Stimulated activated CD4-positive, alpha-beta T cell treated with anti-CD3 and anti-CD28 coated beads, Interleukin-1b, Interleukin-23, amount 100 ng/mL, for 4 hours (primary cell): ENCODE data around the gene CUBN.

Experiments
- DNase-seq, 2 donors: peaks; one replicate each; pipeline ENCODE4 v3.0.0-alpha.2; 2020; ENCODE audit warnings: low read depth in 2 of 2

The CUBN gene

DNA sequence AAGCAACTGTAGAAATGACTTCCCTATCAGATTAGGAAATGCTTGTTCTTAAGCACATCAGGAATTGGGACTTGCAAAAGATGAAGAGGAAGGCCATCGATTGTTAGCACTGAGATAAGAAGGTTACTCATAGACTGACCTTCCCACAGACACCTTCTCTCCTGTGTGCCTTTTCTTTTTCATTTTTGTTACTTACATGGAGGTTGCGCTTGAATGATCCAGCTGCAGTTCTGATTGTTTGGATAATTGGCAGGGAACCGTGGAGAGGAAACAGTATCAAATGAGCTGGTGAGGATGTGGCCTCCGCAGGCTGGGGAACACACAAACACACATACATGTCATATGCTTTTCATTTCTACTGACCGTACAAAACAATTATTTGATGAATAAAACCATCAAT lies 177.5 kb downstream of the CUBN start:
- DNase-seq: no peak

DNA sequence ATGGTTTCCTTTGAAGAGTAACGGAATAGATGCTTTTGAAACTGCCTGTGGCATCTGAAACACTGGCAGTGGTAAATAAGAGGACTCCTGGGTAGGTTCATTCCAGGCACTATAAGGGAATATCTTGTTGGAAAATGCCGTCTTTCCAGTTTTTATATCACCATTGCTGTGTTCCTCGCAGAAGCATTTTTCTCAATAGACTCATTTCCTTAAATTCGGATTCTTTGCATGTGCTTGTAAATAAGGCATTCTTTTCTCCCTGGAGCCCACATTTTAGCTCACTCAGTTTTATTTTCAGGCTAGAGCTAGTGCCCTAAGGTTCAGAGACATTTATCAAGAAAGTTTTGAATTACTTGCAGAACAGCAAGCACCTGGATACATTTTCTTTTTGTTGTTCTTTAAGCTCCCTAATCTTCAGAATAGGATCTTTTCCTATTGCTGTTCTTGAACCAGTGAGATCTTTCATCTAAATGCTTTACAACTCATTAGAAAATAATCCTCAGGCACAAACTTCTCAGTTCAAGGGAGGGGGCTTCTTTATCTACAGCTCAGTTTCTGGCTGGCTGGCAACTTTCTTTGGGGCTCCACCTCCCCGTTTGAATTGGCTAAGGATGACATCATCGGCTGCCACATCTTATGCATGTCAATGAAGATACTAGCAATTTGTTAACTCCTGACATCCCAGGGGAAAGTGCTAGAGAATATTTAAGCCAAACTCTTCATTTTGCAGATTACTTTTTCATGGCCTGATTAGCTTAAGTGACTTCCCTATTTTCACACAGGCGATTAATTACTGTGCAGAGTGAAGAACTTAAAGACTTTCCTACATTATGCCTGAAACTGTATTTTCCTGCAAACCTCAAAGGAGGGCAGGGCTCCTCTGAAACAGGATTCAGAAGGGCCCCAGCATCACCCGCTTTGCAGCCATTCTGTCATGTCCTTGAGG lies 178.7 kb downstream of the CUBN start:
- no peak for DNase-seq

DNA sequence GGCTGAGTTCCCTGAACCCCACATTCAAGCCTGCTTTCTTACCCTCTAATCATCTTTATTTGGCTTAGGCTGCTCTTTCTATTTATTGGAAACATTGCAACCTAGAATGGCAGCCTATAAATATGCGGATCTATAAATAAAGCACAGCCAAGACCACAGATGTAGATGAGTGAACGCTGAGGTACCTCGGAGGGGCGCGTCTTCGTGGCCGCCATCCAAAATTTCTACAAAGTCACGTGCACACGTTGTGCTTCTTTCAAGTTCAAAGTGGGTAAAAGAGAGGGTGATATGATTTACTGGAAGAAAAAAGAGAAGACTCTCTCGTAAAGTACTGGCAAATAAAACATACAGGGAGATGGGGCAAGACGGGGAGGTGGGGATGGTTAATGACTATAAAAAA lies 179.8 kb downstream of the CUBN start:
- DNase-seq: no peak

GRCh38 chr10:16948361-16948760 lies 181.2 kb downstream of the CUBN start:
- DNase-seq: no peak

DNA sequence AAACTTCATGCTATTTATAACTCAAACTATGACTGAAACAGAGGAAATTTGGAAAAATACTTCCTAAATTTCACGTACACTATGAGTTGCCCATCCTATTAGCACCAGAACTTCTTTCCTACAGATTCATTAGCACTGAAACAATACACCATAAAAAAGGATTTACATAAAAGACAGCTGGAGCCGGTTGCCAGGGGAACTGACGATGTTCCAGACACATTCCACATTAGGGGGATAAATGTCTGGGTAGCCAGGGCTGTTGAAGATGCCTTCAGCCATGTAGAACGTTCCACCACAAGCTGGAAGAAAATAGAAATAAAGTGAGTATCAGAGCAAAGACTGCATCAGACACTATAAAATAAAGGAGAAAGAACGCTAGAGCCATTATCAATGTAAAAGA lies 182.5 kb downstream of the CUBN start:
- no peak for DNase-seq

GRCh38 chr10:16945593-16945992 lies 184.0 kb downstream of the CUBN start:
- DNase-seq: no peak

DNA sequence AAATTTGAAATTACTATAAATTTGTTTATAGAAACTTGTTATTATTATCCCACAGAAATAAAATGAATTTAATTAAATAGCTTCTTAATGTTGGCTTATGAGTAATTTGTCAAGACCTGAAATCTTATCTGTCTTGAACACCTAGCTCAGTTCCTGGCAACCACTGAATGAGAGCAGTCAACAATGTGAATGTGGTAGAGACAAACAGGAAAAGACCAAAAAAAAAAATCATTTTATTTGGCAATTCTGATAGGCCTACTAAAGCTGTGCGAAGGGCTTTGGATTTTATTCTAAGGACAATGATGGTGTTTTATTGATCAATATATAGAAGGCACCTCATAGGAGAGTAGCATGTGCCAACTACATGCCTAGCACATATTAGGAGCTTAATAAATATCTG lies 184.6 kb downstream of the CUBN start:
- DNase-seq: no peak

DNA sequence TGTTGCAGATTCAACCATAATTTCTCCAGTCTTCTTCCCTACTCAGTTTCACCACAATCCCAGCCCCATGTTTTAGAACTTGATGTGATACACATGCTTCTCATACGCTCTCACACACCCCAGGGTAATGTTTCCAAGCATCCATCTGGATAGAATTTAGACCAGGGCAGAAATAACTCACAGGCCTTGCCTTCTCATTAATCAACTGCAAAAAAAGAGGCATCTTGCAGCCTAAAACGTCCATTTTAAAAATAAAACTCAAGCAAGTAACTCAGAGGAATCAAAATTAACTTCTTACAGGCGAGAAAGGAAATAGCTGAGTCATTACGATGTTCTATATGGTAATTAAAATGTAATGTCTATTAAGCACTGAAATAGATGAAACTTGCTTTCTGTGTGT lies 185.2 kb downstream of the CUBN start:
- DNase-seq: no peak

- DNase-seq: no peak
These were observed 186.0 kb downstream of the CUBN start for GRCh38 chr10:16943295-16944285.

GRCh38 chr10:16942381-16943078 lies 187.1 kb downstream of the CUBN start:
- DNase-seq: no peak

DNA sequence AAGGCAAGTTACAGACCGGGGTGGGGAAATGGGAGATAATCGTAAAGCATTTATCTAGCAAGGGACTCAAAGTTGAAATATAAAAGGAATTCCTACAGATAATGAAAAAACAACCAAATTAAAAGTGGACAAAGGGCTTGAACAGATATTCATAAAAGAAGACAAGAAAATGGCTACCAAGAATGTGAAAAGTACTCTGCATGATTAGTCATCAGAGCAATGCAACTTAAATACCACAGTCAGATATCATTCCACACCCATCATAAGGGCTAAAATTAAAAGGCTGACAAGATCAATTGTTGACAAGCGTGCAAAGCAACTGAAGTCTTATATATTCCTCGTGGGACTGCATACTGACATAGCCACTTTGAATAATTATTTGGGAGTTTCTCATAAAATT lies 187.7 kb downstream of the CUBN start:
- DNase-seq: no peak

DNA sequence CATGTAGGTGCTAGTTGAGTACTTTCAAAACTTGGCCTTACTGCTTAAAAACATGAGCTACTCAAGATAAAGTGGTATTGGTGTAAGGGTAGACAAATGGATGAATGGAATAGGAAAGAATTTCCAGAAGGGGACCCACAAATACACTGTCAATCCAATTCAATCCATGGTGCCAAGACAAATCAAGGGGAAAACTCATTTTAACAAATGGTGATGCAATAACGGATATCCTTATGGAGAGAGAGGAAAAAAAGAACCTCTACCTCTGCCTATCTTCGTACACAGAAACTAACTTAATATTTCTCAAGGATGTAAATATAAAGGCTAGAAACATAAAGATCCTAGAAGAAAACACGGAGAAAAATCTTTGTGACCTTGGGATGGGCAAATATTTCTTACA lies 188.5 kb downstream of the CUBN start:
- DNase-seq: no peak

DNA sequence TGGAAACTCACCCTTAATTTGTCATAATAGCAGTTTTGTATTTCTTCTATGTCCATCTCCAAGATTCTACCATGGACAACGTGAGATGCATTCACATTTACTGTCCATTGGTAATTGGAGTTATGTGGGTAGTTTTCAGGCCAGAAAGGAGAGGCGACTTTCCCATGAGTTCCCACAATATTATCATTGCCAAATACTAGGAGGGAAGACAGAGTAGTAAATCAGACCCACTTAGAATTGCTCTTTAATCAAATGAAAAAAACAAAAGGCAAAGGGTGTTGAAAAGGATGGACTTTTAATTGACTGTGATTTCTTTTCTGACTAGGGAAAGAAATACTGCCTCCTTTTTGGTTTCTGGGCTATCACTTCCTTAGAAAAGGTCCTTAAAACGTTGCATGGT lies 190.7 kb downstream of the CUBN start:
- DNase-seq: no peak

- no peak for DNase-seq
These were observed 195.2 kb downstream of the CUBN start for GRCh38 chr10:16934461-16934860.

DNA sequence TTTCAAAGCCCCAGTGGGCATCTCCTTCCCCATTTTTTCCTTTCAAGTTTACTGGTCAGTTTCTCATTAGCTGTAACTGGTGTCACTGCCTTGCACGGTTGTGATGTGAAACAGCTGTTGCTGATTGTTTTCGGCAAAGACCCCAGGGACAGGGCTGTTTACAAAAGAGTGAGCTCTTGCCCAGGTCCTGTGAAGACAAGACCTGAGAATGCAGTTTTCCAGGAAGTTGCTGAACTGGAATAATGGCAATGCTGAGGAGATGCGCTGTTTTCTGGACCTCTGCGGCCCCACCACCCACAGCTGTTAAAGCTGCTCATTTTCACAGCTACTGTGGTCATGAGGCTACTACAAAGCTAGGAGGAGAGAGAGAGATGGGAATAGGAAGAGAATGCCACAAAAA lies 195.8 kb downstream of the CUBN start:
- DNase-seq: no peak

GRCh38 chr10:16931930-16932329 lies 197.7 kb downstream of the CUBN start:
- DNase-seq: no peak

DNA sequence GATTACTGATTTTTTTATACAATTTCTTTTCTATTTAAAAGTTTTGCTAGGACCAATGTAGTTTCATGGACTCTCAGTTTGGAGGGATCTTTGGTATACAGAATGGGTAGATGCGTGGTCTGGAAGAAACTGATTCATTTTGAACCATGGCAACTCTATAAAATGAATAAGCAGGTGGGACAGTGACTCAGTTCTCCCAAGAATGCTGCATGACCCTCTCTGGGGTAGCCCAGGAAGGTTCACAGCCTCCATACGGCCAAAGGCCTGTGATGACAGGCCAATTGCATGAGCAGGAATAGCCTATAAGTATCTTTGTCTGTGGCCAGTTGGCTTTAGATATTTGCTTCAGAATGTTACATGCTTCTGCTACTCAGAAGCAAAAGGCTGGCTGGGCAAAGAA lies 199.1 kb downstream of the CUBN start:
- DNase-seq: no peak

DNA sequence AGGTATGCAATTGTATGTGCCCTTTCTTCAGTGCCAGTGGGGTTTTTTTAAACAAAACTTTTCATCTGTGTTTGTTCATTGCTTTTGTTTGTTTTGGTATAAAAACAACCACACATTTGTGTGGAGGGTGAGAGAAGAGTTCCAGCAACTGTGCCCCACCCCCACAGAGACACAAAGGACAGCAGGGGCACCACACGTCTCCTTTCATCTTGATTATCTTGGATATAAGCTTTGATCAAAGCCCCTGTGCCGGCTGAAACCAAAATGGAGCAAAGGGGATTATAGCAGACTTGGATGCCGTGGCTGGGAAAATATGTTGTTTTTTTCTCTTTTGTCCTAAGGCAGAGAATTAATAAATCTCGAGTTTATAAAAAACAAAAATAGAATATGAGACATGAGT lies 200.5 kb downstream of the CUBN start:
- no peak for DNase-seq

GRCh38 chr10:16927546-16927945 lies 202.1 kb downstream of the CUBN start:
- no peak for DNase-seq

- no peak for DNase-seq
These were observed 205.9 kb downstream of the CUBN start for GRCh38 chr10:16923726-16924125.

- DNase-seq: no peak
These were observed 206.3 kb downstream of the CUBN start for GRCh38 chr10:16923309-16923708.
